Fibroblast of lung (primary cell): ENCODE data around the gene ADORA2B. TPM values are rescaled to one million over a fixed set of nuclear protein-coding genes. Genes with fewer than 3 reads are reported as not detected.

Source experiments
- DNase-seq, 2 donors: peaks; one replicate each; pipeline versions ENCODE4 v3.0.0 to v3.0.0-alpha.2; 2010; ENCODE audit warnings: low read depth in 2 of 2
- H2AFZ ChIP-seq: 2 replicates; pipeline ENCODE4 v1.5.1; 2012; ENCODE audit warnings: low read length, control low read depth, inconsistent platforms
- H3K27ac ChIP-seq: 2 replicates; pipeline ENCODE4 v1.5.1; 2011; ENCODE audit warnings: low read length, control low read depth; ENCODE audit not compliant: insufficient read depth
- H3K27me3 ChIP-seq: 2 replicates; pipeline ENCODE4 v1.5.1; 2011; ENCODE audit warnings: mild to moderate bottlenecking, low read length; ENCODE audit not compliant: control insufficient read depth, insufficient read depth
- H3K36me3 ChIP-seq: 2 replicates; pipeline ENCODE4 v1.5.1; 2011; ENCODE audit warnings: low read length; ENCODE audit not compliant: control insufficient read depth, insufficient read depth
- H3K4me1 ChIP-seq: 2 replicates; pipeline ENCODE4 v1.5.1; 2011; ENCODE audit warnings: low read length; ENCODE audit not compliant: control insufficient read depth, insufficient read depth; ENCODE audit errors: extremely low read depth
- H3K4me2 ChIP-seq: 2 replicates; pipeline ENCODE4 v1.5.1; 2011; ENCODE audit warnings: low read length, control low read depth; ENCODE audit not compliant: insufficient read depth; ENCODE audit errors: extremely low read depth
- H3K4me3 ChIP-seq, 4 experiments: fragments of 200-600 bp in 1 of 4; sonication (generic) in 1 of 4; replicated peaks in 1 of 4; 2 replicates each; pipeline ENCODE4 v1.5.1; 2011 to 2016; ENCODE audit warnings: low read length in 4 of 4, low read depth in 3 of 4, mild to moderate bottlenecking in 3 of 4, control low read depth in 2 of 4, inconsistent platforms in 1 of 4, mixed read lengths in 1 of 4; ENCODE audit not compliant: insufficient read depth in 1 of 4; ENCODE audit errors: control extremely low read depth in 1 of 4
- H3K79me2 ChIP-seq: 2 replicates; pipeline ENCODE4 v1.5.1; 2012; ENCODE audit warnings: mild to moderate bottlenecking, low read length, inconsistent platforms; ENCODE audit not compliant: control insufficient read depth, insufficient read depth
- H3K9ac ChIP-seq: 2 replicates; pipeline ENCODE4 v1.5.1; 2011; ENCODE audit warnings: mild to moderate bottlenecking, low read length, control low read depth; ENCODE audit not compliant: insufficient read depth
- H3K9me3 ChIP-seq: 2 replicates; pipeline ENCODE4 v1.5.1; 2012; ENCODE audit warnings: low read depth, low read length; ENCODE audit not compliant: control insufficient read depth, insufficient read depth
- H4K20me1 ChIP-seq: 2 replicates; pipeline ENCODE4 v1.5.1; 2011; ENCODE audit warnings: low read length; ENCODE audit not compliant: control insufficient read depth, insufficient read depth; ENCODE audit errors: extremely low read depth
- CTCF ChIP-seq, 2 donors: IDR thresholded peaks in 1 of 2; conservative IDR thresholded peaks in 1 of 2; 1 replicate in 1 of 2; 2 replicates in 1 of 2; pipeline ENCODE4 v1.5.1; 2011 to 2012; ENCODE audit warnings: low read length in 2 of 2, control low read depth in 1 of 2, inconsistent platforms in 1 of 2, low read depth in 1 of 2, mild to moderate bottlenecking in 1 of 2
- EZH2 ChIP-seq: IDR thresholded peaks from 2 replicates; pipeline ENCODE4 v1.5.1; 2012; ENCODE audit warnings: low read length, control low read depth, mild to moderate bottlenecking; ENCODE audit errors: missing control alignments
- polyA plus RNA-seq, 2 donors: library from polyadenylated mRNA; depleted of rRNA in 1 of 2; stranded (reverse) in 1 of 2; unstranded in 1 of 2; fragments of >200 nt; gene quantifications; 2 replicates each; pipeline ENCODE4 v1.2.1, GENCODE V29; 2011 to 2012; ENCODE audit warnings: missing spikeins in 1 of 2
- total RNA-seq: library from RNA; depleted of rRNA; stranded (reverse); fragments of >200 nt; gene quantifications from 2 replicates; pipeline ENCODE4 v1.2.1, GENCODE V29; 2014

ADORA2B gene
- total and polyA plus RNA-seq, 2 donors (not counting 1 experiment from before 2014, with no cell fraction given): 3.1 to 17.2 TPM

- no peak overlapping the region for H3K4me3 ChIP-seq
- no peaks in the 10 kb centered on the region for H3K79me2 ChIP-seq
- H3K9me3 ChIP-seq: no peaks in the 10 kb centered on the region
- H3K27ac ChIP-seq: no peak overlapping the region
- H2AFZ ChIP-seq: no peak overlapping the region
- no peak overlapping the region for H3K9ac ChIP-seq
- no peak for DNase-seq
- H3K27me3 ChIP-seq: no peaks in the 10 kb centered on the region
- TF ChIP-seq CTCF (conservative IDR thresholded peaks at IDR 0.05 in 1 of 2, IDR thresholded peaks at IDR 0.05 in 1 of 2; ENCODE audit: low read depth in 1 of 2, low read length in 2 of 2) (no peak), EZH2 (no peak)
- H3K36me3 ChIP-seq: no peaks in the 10 kb centered on the region
- no peak overlapping the region for H3K4me2 ChIP-seq
- no peaks in the 10 kb centered on the region for H4K20me1 ChIP-seq
- H3K4me1 ChIP-seq: no peaks in the 10 kb centered on the region
Observed at GRCh38 chr17:15918261-15918660, 26.7 kb upstream of the ADORA2B start.

- Histone ChIP-seq H2AFZ (no peak overlapping the region), H3K36me3 (no peaks in the 10 kb centered on the region), H3K4me2 (no peak overlapping the region), H4K20me1 (no peaks in the 10 kb centered on the region), H3K4me3 (no peak overlapping the region), H3K79me2 (no peaks in the 10 kb centered on the region), H3K9me3 (no peaks in the 10 kb centered on the region), H3K27me3 (no peaks in the 10 kb centered on the region), H3K9ac (no peak overlapping the region), H3K27ac (no peak overlapping the region), H3K4me1 (no peaks in the 10 kb centered on the region)
- TF ChIP-seq CTCF (conservative IDR thresholded peaks at IDR 0.05 in 1 of 2, IDR thresholded peaks at IDR 0.05 in 1 of 2; ENCODE audit: low read depth in 1 of 2, low read length in 2 of 2) (no peak), EZH2 (no peak)
- no peak for DNase-seq
Observed at GRCh38 chr17:15918661-15919259, 26.2 kb upstream of the ADORA2B start.

GRCh38 chr17:15919466-15919865 is 25.5 kb upstream of the ADORA2B start:
- Histone ChIP-seq H3K9ac (no peak overlapping the region), H3K9me3 (no peaks in the 10 kb centered on the region), H3K27ac (no peak overlapping the region), H3K4me2 (no peak overlapping the region), H3K4me1 (no peaks in the 10 kb centered on the region), H3K27me3 (no peaks in the 10 kb centered on the region), H3K4me3 (no peak overlapping the region), H2AFZ (no peak overlapping the region), H3K79me2 (no peaks in the 10 kb centered on the region), H4K20me1 (no peaks in the 10 kb centered on the region), H3K36me3 (no peaks in the 10 kb centered on the region)
- DNase-seq: no peak
- TF ChIP-seq EZH2 (no peak), CTCF (conservative IDR thresholded peaks at IDR 0.05 in 1 of 2, IDR thresholded peaks at IDR 0.05 in 1 of 2; ENCODE audit: low read depth in 1 of 2, low read length in 2 of 2) (no peak)
